Ishikawa (cell line): ENCODE data around the gene RIMS4.

ENCODE experiments used
- CEBPB ChIP-seq: IDR thresholded peaks from 2 replicates; pipeline ENCODE4 v1.6.1; 2012
- CREB1 ChIP-seq: IDR thresholded peaks from 2 replicates; pipeline ENCODE4 v1.6.1; 2012; ENCODE audit warnings: low read depth
- EGR1 ChIP-seq: IDR thresholded peaks from 2 replicates; pipeline ENCODE4 v1.6.1; 2012
- EP300 ChIP-seq: IDR thresholded peaks from 2 replicates; pipeline ENCODE4 v1.6.1; 2012; ENCODE audit warnings: borderline replicate concordance
- FOXM1 ChIP-seq: IDR thresholded peaks from 2 replicates; pipeline ENCODE4 v1.6.1; 2012; ENCODE audit warnings: low read depth, borderline replicate concordance
- NFIC ChIP-seq: IDR thresholded peaks from 2 replicates; pipeline ENCODE4 v1.6.1; 2012
- RAD21 ChIP-seq: IDR thresholded peaks from 2 replicates; pipeline ENCODE4 v1.6.1; 2012; ENCODE audit warnings: low read depth
- REST ChIP-seq: IDR thresholded peaks from 2 replicates; pipeline ENCODE4 v1.6.1; 2012; ENCODE audit warnings: low read depth, mild to moderate bottlenecking
- TAF1 ChIP-seq: IDR thresholded peaks from 2 replicates; pipeline ENCODE4 v1.6.1; 2012; ENCODE audit warnings: low read depth, mild to moderate bottlenecking
- TCF12 ChIP-seq: IDR thresholded peaks from 2 replicates; pipeline ENCODE4 v1.6.1; 2012; ENCODE audit warnings: low read depth
- TEAD4 ChIP-seq: IDR thresholded peaks from 2 replicates; pipeline ENCODE4 v1.6.1; 2012
- YY1 ChIP-seq: IDR thresholded peaks from 2 replicates; pipeline ENCODE4 v1.6.1; 2012; ENCODE audit warnings: low read depth
- ZBTB7A ChIP-seq: IDR thresholded peaks from 2 replicates; pipeline ENCODE4 v1.6.1; 2012; ENCODE audit warnings: low read depth
- TF ChIP-seq, protein P1 (sequence below): IDR thresholded peaks from 2 replicates; pipeline ENCODE4 v1.6.1; 2012
- TF ChIP-seq, protein P2 (sequence below): IDR thresholded peaks from 2 replicates; pipeline ENCODE4 v1.6.1; 2012

RIMS4 gene

GRCh38 chr20:44849703-44850102 is 39.4 kb upstream of the RIMS4 start:
- TF ChIP-seq TEAD4 (no peak), RAD21 (peak; percentile 11; the same call in 1 of the 2 replicates)

- TF ChIP-seq RAD21 (no peak), EP300 (no peak), TEAD4 (no peak), CEBPB (no peak), FOXM1 (no peak), YY1 (no peak), REST (no peak), NFIC (no peak), TAF1 (no peak), CREB1 (no peak), TCF12 (no peak)
- TF ChIP-seq, protein P1, sequence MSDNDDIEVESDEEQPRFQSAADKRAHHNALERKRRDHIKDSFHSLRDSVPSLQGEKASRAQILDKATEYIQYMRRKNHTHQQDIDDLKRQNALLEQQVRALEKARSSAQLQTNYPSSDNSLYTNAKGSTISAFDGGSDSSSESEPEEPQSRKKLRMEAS = no peak
- TF ChIP-seq, protein P2, sequence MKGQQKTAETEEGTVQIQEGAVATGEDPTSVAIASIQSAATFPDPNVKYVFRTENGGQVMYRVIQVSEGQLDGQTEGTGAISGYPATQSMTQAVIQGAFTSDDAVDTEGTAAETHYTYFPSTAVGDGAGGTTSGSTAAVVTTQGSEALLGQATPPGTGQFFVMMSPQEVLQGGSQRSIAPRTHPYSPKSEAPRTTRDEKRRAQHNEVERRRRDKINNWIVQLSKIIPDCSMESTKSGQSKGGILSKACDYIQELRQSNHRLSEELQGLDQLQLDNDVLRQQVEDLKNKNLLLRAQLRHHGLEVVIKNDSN = no peak
These were observed 38.1 kb upstream of the RIMS4 start for GRCh38 chr20:44848254-44849015.

DNA sequence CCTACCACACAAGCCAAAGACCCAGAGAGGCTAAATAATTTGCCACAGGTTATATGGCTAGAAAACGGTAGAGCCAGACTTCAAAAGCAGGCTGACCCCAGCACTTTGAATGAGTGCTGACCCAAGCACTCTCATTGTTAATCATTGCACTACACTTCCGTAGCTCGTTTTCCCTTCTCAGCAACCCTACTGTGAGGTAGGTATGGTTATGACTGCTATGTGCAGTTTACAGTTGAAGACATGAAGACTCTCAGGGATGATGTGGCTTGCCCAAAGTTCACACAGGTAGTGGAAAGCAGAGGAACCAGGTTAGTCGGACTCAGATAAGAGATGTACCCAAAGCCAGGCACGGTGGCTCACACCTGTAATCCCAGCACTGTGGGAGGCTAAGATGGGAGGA is 33.5 kb upstream of the RIMS4 start:
- TF ChIP-seq TAF1 (no peak), NFIC (no peak), YY1 (no peak), EP300 (no peak), TCF12 (no peak), CREB1 (no peak), RAD21 (no peak), REST (no peak), ZBTB7A (no peak)

GRCh38 chr20:44841955-44842354 is 31.6 kb upstream of the RIMS4 start:
- TF ChIP-seq, protein P1 = no peak
- TF ChIP-seq, protein P2 = no peak
- TF ChIP-seq NFIC (no peak), YY1 (no peak), RAD21 (no peak), TCF12 (no peak), TEAD4 (no peak), FOXM1 (no peak), CREB1 (no peak), EP300 (no peak), EGR1 (no peak), TAF1 (no peak), ZBTB7A (no peak), CEBPB (no peak), REST (no peak)

- no peak for TF ChIP-seq EP300
- no peak for TF ChIP-seq TEAD4
- TF ChIP-seq YY1 = no peak
- TF ChIP-seq, protein P1 = no peak
- TF ChIP-seq TAF1 = no peak
- TF ChIP-seq ZBTB7A = no peak
- no peak for TF ChIP-seq REST
- no peak for TF ChIP-seq CREB1
- no peak for TF ChIP-seq EGR1
- no peak for TF ChIP-seq FOXM1
- TF ChIP-seq, protein P2 = no peak
- no peak for TF ChIP-seq TCF12
- no peak for TF ChIP-seq NFIC
- no peak for TF ChIP-seq CEBPB
- TF ChIP-seq RAD21 = no peak
These were observed 30.5 kb upstream of the RIMS4 start for GRCh38 chr20:44840826-44841225.
